HG03571 (cell line): ENCODE results near the gene GRIFIN.

Experiments
- ATAC-seq: cut with Tn5 transposase; IDR thresholded peaks from one replicate; pipeline ENCODE4 v1.9.1; 2021; ENCODE audit not compliant: unreplicated experiment

Gene GRIFIN

GRCh38 chr7:2499181-2499580, 23.0 kb upstream of the GRIFIN start:
- ATAC-seq, result no peak

GRCh38 chr7:2498708-2499107, 22.5 kb upstream of the GRIFIN start:
- ATAC-seq, result no peak

GRCh38 chr7:2497500-2498336, 21.5 kb upstream of the GRIFIN start:
- no peak for ATAC-seq

- no peak for ATAC-seq
These were observed 20.9 kb upstream of the GRIFIN start for GRCh38 chr7:2497065-2497464.

GRCh38 chr7:2496375-2496774, 20.2 kb upstream of the GRIFIN start:
- no peak for ATAC-seq

- no peak for ATAC-seq
These were observed 19.5 kb upstream of the GRIFIN start for GRCh38 chr7:2495418-2496299.

- no peak for ATAC-seq
These were observed 18.3 kb upstream of the GRIFIN start for GRCh38 chr7:2494191-2495130.

GRCh38 chr7:2493205-2494164, 17.3 kb upstream of the GRIFIN start:
- ATAC-seq, result no peak

- no peak for ATAC-seq
These were observed 15.8 kb upstream of the GRIFIN start for GRCh38 chr7:2492038-2492437.

- ATAC-seq, result no peak
These were observed 14.0 kb upstream of the GRIFIN start for GRCh38 chr7:2490181-2490651.

GRCh38 chr7:2488681-2489080, 12.5 kb upstream of the GRIFIN start:
- ATAC-seq, result no peak

- ATAC-seq, result no peak
These were observed 12.1 kb upstream of the GRIFIN start for GRCh38 chr7:2488272-2488645.

GRCh38 chr7:2487586-2488271, 11.5 kb upstream of the GRIFIN start:
- ATAC-seq, result no peak

GRCh38 chr7:2484868-2485267, 8.7 kb upstream of the GRIFIN start:
- no peak for ATAC-seq

- no peak for ATAC-seq
These were observed 7.3 kb upstream of the GRIFIN start for GRCh38 chr7:2483494-2483893.

GRCh38 chr7:2482725-2483451, 6.7 kb upstream of the GRIFIN start:
- no peak for ATAC-seq

- no peak for ATAC-seq
These were observed 5.0 kb upstream of the GRIFIN start for GRCh38 chr7:2481195-2481594.

- ATAC-seq, result no peak
These were observed 3.8 kb upstream of the GRIFIN start for GRCh38 chr7:2480070-2480408.
